PC-9 (cell line): ENCODE data around the gene GSTT2B. TPM values are rescaled to one million over a fixed set of nuclear protein-coding genes. Genes with fewer than 3 reads are reported as not detected.

Source experiments
- BruUV-seq: library from RNA; stranded (reverse); fragments of 400-500 nt; replicated peaks from 2 replicates; lab custom pipeline; 2021; lab: Mats Ljungman, UMichigan
- CTCF ChIA-PET: fragments of 300-600 bp; sonication (Branson Sonifier 250); formaldehyde crosslinking; loops from one replicate; lab custom pipeline; 2022; ENCODE audit warnings: antibody characterized with exemption; lab: Charles Lee
- POLR2A ChIA-PET: fragments of 300-600 bp; sonication (Branson Sonifier 250); formaldehyde crosslinking; loops from one replicate; lab custom pipeline; 2022; ENCODE audit warnings: antibody characterized with exemption; ENCODE audit not compliant: unreplicated experiment; lab: Charles Lee
- DNase-seq, 2 experiments: peaks; one replicate each; pipeline versions ENCODE4 v3.0.0 to v3.0.0-alpha.2; 2015 to 2022; ENCODE audit warnings: mixed read lengths in 1 of 2
- H2AFZ ChIP-seq: fragments of 200-600 bp; sonication (generic); 2 replicates; pipeline ENCODE4 v1.8.1; 2017; ENCODE audit warnings: antibody characterized with exemption
- H3F3A ChIP-seq: fragments of 200-600 bp; sonication (generic); 2 replicates; pipeline ENCODE4 v1.8.1; 2017; ENCODE audit warnings: antibody characterized with exemption, mild to moderate bottlenecking, low read depth; ENCODE audit not compliant: insufficient read depth
- H3K27ac ChIP-seq: fragments of 200-600 bp; sonication (generic); 2 replicates; pipeline ENCODE4 v1.6.1; 2016; ENCODE audit warnings: mixed run types
- H3K27me3 ChIP-seq: fragments of 200-600 bp; sonication (generic); 2 replicates; pipeline ENCODE4 v1.6.1; 2016; ENCODE audit warnings: low read depth, mixed run types; ENCODE audit not compliant: insufficient read depth
- H3K36me3 ChIP-seq: fragments of 200-600 bp; sonication (generic); 2 replicates; pipeline ENCODE4 v1.6.1; 2016; ENCODE audit warnings: low read depth, mixed run types
- H3K4me1 ChIP-seq: fragments of 200-600 bp; sonication (generic); replicated peaks from 2 replicates; pipeline ENCODE4 v1.6.1; 2016; ENCODE audit warnings: mixed run types; ENCODE audit not compliant: insufficient read depth
- H3K4me2 ChIP-seq: fragments of 200-600 bp; sonication (generic); 2 replicates; pipeline ENCODE4 v1.6.1; 2017; ENCODE audit warnings: mixed run types
- H3K4me3 ChIP-seq: fragments of 200-600 bp; sonication (generic); 2 replicates; pipeline ENCODE4 v1.6.1; 2016; ENCODE audit warnings: mixed run types
- H3K79me2 ChIP-seq: fragments of 200-600 bp; sonication (generic); 2 replicates; pipeline ENCODE4 v1.6.1; 2017; ENCODE audit warnings: low read depth, mixed run types
- H3K9me2 ChIP-seq: fragments of 200-600 bp; sonication (generic); 2 replicates; pipeline ENCODE4 v1.8.1; 2017; ENCODE audit warnings: mild to moderate bottlenecking; ENCODE audit not compliant: insufficient read depth
- H3K9me3 ChIP-seq: fragments of 200-600 bp; sonication (generic); 2 replicates; pipeline ENCODE4 v1.8.1; 2016; ENCODE audit warnings: low read depth; ENCODE audit not compliant: insufficient read depth
- H4K20me1 ChIP-seq: fragments of 200-600 bp; sonication (generic); 2 replicates; pipeline ENCODE4 v1.8.1; 2017; ENCODE audit not compliant: insufficient read depth
- CTCF ChIP-seq: fragments of 200-600 bp; sonication (generic); conservative IDR thresholded peaks from 2 replicates; pipeline ENCODE4 v1.6.1; 2017; ENCODE audit warnings: mixed run types, antibody characterized with exemption, mild to moderate bottlenecking, moderate library complexity
- EZH2 ChIP-seq: fragments of 200-600 bp; sonication (generic); IDR thresholded peaks from 2 replicates; pipeline ENCODE4 v1.8.0; 2017; ENCODE audit warnings: antibody characterized with exemption, low read depth
- intact Hi-C: fragments of 100-400 bp; cut with micrococcal nuclease; formaldehyde crosslinking; loops from one replicate; pipeline ENCODE4 v1.10.0; 2022; ENCODE audit not compliant: unreplicated experiment
- total RNA-seq: library from RNA; stranded (reverse); gene quantifications from 2 replicates; pipeline ENCODE4 v1.2.3, GENCODE V29; 2021

The GSTT2B gene
- total RNA-seq, 1 experiment from 2014 or later: not detected

GRCh38 chr22:24006914-24007214 is 45.9 kb upstream of the GSTT2B start:
- TF ChIP-seq EZH2: no peak
- no peak for TF ChIP-seq CTCF
- Histone ChIP-seq H3F3A (peaks cover 12% of the 10 kb centered on the region; the same call in 1 of the 2 replicates), H3K9me2 (no peaks in the 10 kb centered on the region), H3K36me3 (no peaks in the 10 kb centered on the region), H4K20me1 (no peaks in the 10 kb centered on the region), H2AFZ (no peak overlapping the region), H3K4me1 (peaks cover 1% of the 10 kb centered on the region; the same call in 1 of the 2 replicates), H3K4me2 (no peak overlapping the region), H3K4me3 (no peak overlapping the region), H3K27ac (no peak overlapping the region), H3K79me2 (peaks cover 6% of the 10 kb centered on the region), H3K9me3 (no peaks in the 10 kb centered on the region), H3K27me3 (no peaks in the 10 kb centered on the region)
- no peak for DNase-seq
- no TSS peak for BruUV-seq
- ChIA-PET POLR2A (no interaction called here), CTCF (interaction anchor here (0.6 kb wide), 1 partner anchor 12 kb away, joined by 3 read pairs; no protein-coding TSS in a partner anchor)
- intact Hi-C loops: no loop called here

- no peak for TF ChIP-seq EZH2
- no peak for TF ChIP-seq CTCF
- Histone ChIP-seq H3F3A (peaks cover 16% of the 10 kb centered on the region; the same call in 1 of the 2 replicates), H4K20me1 (no peaks in the 10 kb centered on the region), H3K36me3 (no peaks in the 10 kb centered on the region), H3K4me3 (no peak overlapping the region), H3K27me3 (no peaks in the 10 kb centered on the region), H3K9me3 (no peaks in the 10 kb centered on the region), H3K9me2 (no peaks in the 10 kb centered on the region), H3K4me1 (no peaks in the 10 kb centered on the region), H3K4me2 (no peak overlapping the region), H2AFZ (no peak overlapping the region), H3K27ac (no peak overlapping the region), H3K79me2 (peaks cover under 1% of the 10 kb centered on the region; the same call in 1 of the 2 replicates)
- no TSS peak for BruUV-seq
- no peak for DNase-seq
- ChIA-PET POLR2A (no interaction called here), CTCF (interaction anchor here (0.6 kb wide), 1 partner anchor 12 kb away, joined by 3 read pairs; no protein-coding TSS in a partner anchor)
- intact Hi-C loops: no loop called here
Measured at GRCh38 chr22:24006207-24006913, 45.4 kb upstream of the GSTT2B start.

- H3K9me3 ChIP-seq: no peaks in the 10 kb centered on the region
- no peaks in the 10 kb centered on the region for H4K20me1 ChIP-seq
- ChIA-PET POLR2A (no interaction called here), CTCF (no interaction called here)
- no peaks in the 10 kb centered on the region for H3K9me2 ChIP-seq
- no peaks in the 10 kb centered on the region for H3K79me2 ChIP-seq
- BruUV-seq: no TSS peak
- H3K4me3 ChIP-seq: no peak within 1 kb of the TSS
- H3K27me3 ChIP-seq: no peaks in the 10 kb centered on the region
- no peak within 1 kb of the TSS for H3K4me2 ChIP-seq
- no peak within 1 kb of the TSS for H2AFZ ChIP-seq
- no peak within 1 kb of the TSS for H3K27ac ChIP-seq
- H3K36me3 ChIP-seq: no peaks in the 10 kb centered on the region
- H3F3A ChIP-seq: peaks cover 22% of the 10 kb centered on the region
- no peak for DNase-seq
- H3K4me1 ChIP-seq: peaks cover 4% of the 10 kb centered on the region
- intact Hi-C loops: no loop called here
- no peak for TF ChIP-seq CTCF
- TF ChIP-seq EZH2: no peak
Measured at GRCh38 chr22:24005201-24005600, 44.2 kb upstream of the GSTT2B start, which contains the start of gene GSTT4. Gene GSTT4 (minus strand): TSS chr22:24005453. CDS start chr22:24005356, 97 bp downstream.
